Measurements from ENCODE around the gene SULT1A1.

DNA sequence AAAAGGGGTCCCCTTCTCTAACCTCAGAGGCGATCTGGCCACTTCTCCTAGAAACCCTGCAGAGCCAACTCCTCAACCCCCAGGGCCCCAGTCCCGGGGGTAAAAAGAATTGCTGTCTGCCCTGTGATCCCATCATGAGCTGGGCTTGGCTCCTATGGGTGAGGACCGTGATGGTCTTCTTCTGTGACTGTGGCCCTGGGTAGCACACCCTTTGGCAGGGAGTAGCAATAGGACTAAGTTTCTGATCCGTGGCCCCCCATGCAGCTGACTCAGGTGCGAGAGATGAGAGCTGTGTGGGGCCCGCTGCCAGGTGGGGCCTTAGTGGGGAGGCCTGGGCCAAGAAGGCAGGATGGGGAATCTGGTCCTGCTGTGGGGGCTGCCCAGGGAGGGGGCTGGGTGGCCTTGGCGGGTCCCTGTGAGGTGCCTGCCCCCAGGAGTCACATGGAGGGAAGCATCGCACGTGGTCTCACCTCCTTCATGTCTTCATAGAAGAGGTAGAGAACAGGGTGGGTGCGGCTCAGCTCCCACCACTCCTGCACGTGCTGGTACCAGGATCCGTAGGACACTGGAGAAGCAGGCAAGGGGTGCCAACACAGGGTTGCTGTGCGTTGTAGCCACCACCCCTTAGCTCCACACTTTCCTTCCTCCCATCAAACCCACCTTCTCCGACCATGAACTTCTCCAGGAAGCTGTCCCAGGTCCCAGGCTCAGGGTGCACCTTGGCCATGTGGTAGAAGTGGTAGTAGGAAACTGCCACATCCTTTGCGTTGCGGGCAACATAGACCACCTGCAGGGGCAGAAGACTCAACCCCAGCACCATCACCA lies 3.3 kb downstream of the SULT1A1 start:
- TF ChIP-seq CTCF (IDR thresholded peaks at IDR 0.05) (no peak), POLR2A (IDR thresholded peaks at IDR 0.05) (no peak)
